Gastrocnemius medialis (tissue), 4 donors: ENCODE results near the gene TAMALIN. TPM values are rescaled to one million over a fixed set of nuclear protein-coding genes. Genes with fewer than 3 reads are reported as not detected.

Source experiments
- ATAC-seq, 2 donors: fragments of 150-250 bp; one replicate each; pipeline ENCODE4 v1.9.1; 2016
- DNase-seq, 2 donors: peaks; one replicate each; pipeline ENCODE4 v3.0.0-alpha.2; 2019
- H3K27ac ChIP-seq, 4 donors: fragments of 200-600 bp; sonication (generic); 1 replicate in 1 of 4; 2 replicates in 3 of 4; pipeline ENCODE4 v1.5.1; 2016 to 2018; ENCODE audit warnings: mild to moderate bottlenecking in 2 of 4, moderate library complexity in 1 of 4
- H3K27me3 ChIP-seq, 3 donors: fragments of 200-600 bp; sonication (generic) in 2 of 3; 1 replicate in 1 of 3; 2 replicates in 2 of 3; pipeline versions ENCODE4 v1.5.1 to v1.6.0; 2016 to 2019; ENCODE audit warnings: mild to moderate bottlenecking in 1 of 3, moderate library complexity in 1 of 3
- H3K36me3 ChIP-seq, 2 donors: fragments of 200-600 bp; sonication (generic) in 1 of 2; one replicate each; pipeline ENCODE4 v1.5.1; 2017 to 2018
- H3K4me1 ChIP-seq, 2 donors: fragments of 200-600 bp; sonication (generic) in 1 of 2; one replicate each; pipeline ENCODE4 v1.5.1; 2016 to 2017; ENCODE audit warnings: mild to moderate bottlenecking in 2 of 2
- H3K4me3 ChIP-seq, 4 donors: fragments of 200-600 bp; sonication (generic) in 3 of 4; 1 replicate in 1 of 4; 2 replicates in 3 of 4; pipeline ENCODE4 v1.5.1; 2016 to 2019; ENCODE audit warnings: mild to moderate bottlenecking in 2 of 4
- H3K9me3 ChIP-seq, 3 donors: fragments of 200-600 bp; sonication (generic) in 2 of 3; 1 replicate in 1 of 3; 2 replicates in 2 of 3; pipeline ENCODE4 v1.5.1; 2016 to 2019
- CTCF ChIP-seq, 5 experiments: fragments of 450-650 bp in 3 of 5; fragments of 200-600 bp in 2 of 5; sonication (generic) in 2 of 5; IDR thresholded peaks in 4 of 5; conservative IDR thresholded peaks in 1 of 5; 1 replicate in 4 of 5; 2 replicates in 1 of 5; pipeline ENCODE4 v1.5.1; 2016 to 2019; ENCODE audit warnings: antibody characterized with exemption in 5 of 5, mild to moderate bottlenecking in 3 of 5, moderate library complexity in 3 of 5
- POLR2A ChIP-seq, 2 donors: fragments of 450-650 bp; IDR thresholded peaks; one replicate each; pipeline ENCODE4 v1.6.1; 2017; ENCODE audit warnings: antibody characterized with exemption in 2 of 2, mild to moderate bottlenecking in 2 of 2, moderate library complexity in 2 of 2
- in situ Hi-C, 4 donors: fragments of 200-750 bp; cut with MboI; loops; one replicate each; pipeline versions ENCODE4 v1.15.0 to v1.8.0; 2017; ENCODE audit warnings: low sequenced_read_pairs in 4 of 4
- intact Hi-C: fragments of 100-400 bp; cut with DNase I; formaldehyde crosslinking; loops from one replicate; pipeline ENCODE4 v1.15.1; 2023; ENCODE audit warnings: low total_unique reads
- total RNA-seq, 4 donors: library from RNA; depleted of rRNA; stranded (reverse); fragments of >200 nt; gene quantifications; one replicate each; pipeline versions ENCODE4 v1.1.0 to v1.2.3, GENCODE V29; 2016

The TAMALIN gene
- total RNA-seq, 4 donors from 2014 or later = 9.3 to 14.9 (median 11.8) TPM

GRCh38 chr12:52011602-52012214 is 5.0 kb downstream of the TAMALIN start:
- Histone ChIP-seq H3K36me3 (no peaks in the 10 kb centered on the region), H3K27ac (peak overlapping the region; percentile 71 to 85 (median 80)), H3K9me3 (no peaks in the 10 kb centered on the region), H3K27me3 (peaks cover 0 to 8% (median 8%) of the 10 kb centered on the region in 3 donors), H3K4me1 (peaks cover 0 to 8% of the 10 kb centered on the region in 2 donors), H3K4me3 (no peak overlapping the region)
- no peak for DNase-seq
- intact Hi-C loops = no loop called here
- no peak for ATAC-seq
- TF ChIP-seq POLR2A (IDR thresholded peaks at IDR 0.05) (no peak), CTCF (IDR thresholded peaks at IDR 0.05 in 4 of 5, conservative IDR thresholded peaks at IDR 0.05 in 1 of 5) (no peak)
- in situ Hi-C loops = no loop called here

GRCh38 chr12:52013626-52014310 is 7.0 kb downstream of the TAMALIN start:
- ATAC-seq = no peak
- DNase-seq = no peak
- no peaks in the 10 kb centered on the region for H3K27me3 ChIP-seq
- no peak for TF ChIP-seq CTCF (IDR thresholded peaks at IDR 0.05 in 4 of 5, conservative IDR thresholded peaks at IDR 0.05 in 1 of 5)
- TF ChIP-seq POLR2A (IDR thresholded peaks at IDR 0.05) = no peak
- in situ Hi-C loops = no loop called here
- H3K4me1 ChIP-seq = peaks cover 0 to 8% of the 10 kb centered on the region in 2 donors
- no peak overlapping the region for H3K4me3 ChIP-seq
- no peak overlapping the region for H3K27ac ChIP-seq
- intact Hi-C loops = no loop called here
- H3K9me3 ChIP-seq = no peaks in the 10 kb centered on the region
- H3K36me3 ChIP-seq = no peaks in the 10 kb centered on the region

- in situ Hi-C loops = no loop called here
Measured at GRCh38 chr12:52014567-52015530, 8.1 kb downstream of the TAMALIN start.

More at GRCh38 chr12:52014567-52015530, 8.1 kb downstream of the TAMALIN start:
- Histone ChIP-seq H3K9me3 (no peaks in the 10 kb centered on the region), H3K36me3 (no peaks in the 10 kb centered on the region), H3K4me1 (peaks cover 0 to 8% of the 10 kb centered on the region in 2 donors), H3K4me3 (no peak overlapping the region), H3K27ac (no peak overlapping the region), H3K27me3 (no peaks in the 10 kb centered on the region)
- DNase-seq (no peak), ATAC-seq (no peak)
- TF ChIP-seq POLR2A (IDR thresholded peaks at IDR 0.05) = no peak
- no peak for TF ChIP-seq CTCF (IDR thresholded peaks at IDR 0.05 in 4 of 5, conservative IDR thresholded peaks at IDR 0.05 in 1 of 5)
- intact Hi-C loops = no loop called here
